Keratinocyte (primary cell): ENCODE data around the gene CLSTN2. TPM values are rescaled to one million over a fixed set of nuclear protein-coding genes. Genes with fewer than 3 reads are reported as not detected.

Experiments
- DNase-seq: peaks from one replicate; pipeline ENCODE4 v3.0.0-alpha.2; 2011; ENCODE audit warnings: low read depth, missing footprints, low spot score
- FAIRE-seq: peaks from 2 replicates; lab custom pipeline; 2011; peaks lifted over from hg19 to GRCh38; lab: Jason Lieb, UNC
- H2AFZ ChIP-seq: 2 replicates; pipeline ENCODE4 v1.6.0; 2012; ENCODE audit warnings: low read length, control low read depth, inconsistent platforms; ENCODE audit not compliant: control insufficient read depth
- H3K27ac ChIP-seq: 2 replicates; pipeline ENCODE4 v1.5.1; 2011; ENCODE audit warnings: low read length; ENCODE audit not compliant: control insufficient read depth, insufficient read depth
- H3K27me3 ChIP-seq: 3 replicates; pipeline ENCODE4 v1.6.0; 2011; ENCODE audit warnings: low read length; ENCODE audit not compliant: control insufficient read depth, insufficient read depth; ENCODE audit errors: extremely low read depth
- H3K36me3 ChIP-seq, 2 experiments: 2 replicates in 1 of 2; 3 replicates in 1 of 2; pipeline ENCODE4 v1.5.1; 2011; ENCODE audit warnings: low read length in 2 of 2, mild to moderate bottlenecking in 1 of 2; ENCODE audit not compliant: control insufficient read depth in 2 of 2, insufficient read depth in 2 of 2; ENCODE audit errors: extremely low read depth in 1 of 2
- H3K4me1 ChIP-seq: 3 replicates; pipeline ENCODE4 v1.5.1; 2011; ENCODE audit warnings: low read length; ENCODE audit not compliant: control insufficient read depth, insufficient read depth; ENCODE audit errors: extremely low read depth
- H3K4me2 ChIP-seq: 3 replicates; pipeline ENCODE4 v1.6.0; 2011; ENCODE audit warnings: low read depth, low read length; ENCODE audit not compliant: control insufficient read depth, insufficient read depth; ENCODE audit errors: extremely low read depth
- H3K4me3 ChIP-seq, 3 experiments: fragments of 200-600 bp in 1 of 3; sonication (generic) in 1 of 3; 2 replicates in 2 of 3; 3 replicates in 1 of 3; pipeline ENCODE4 v1.5.1; 2011 to 2016; ENCODE audit warnings: low read length in 3 of 3, mild to moderate bottlenecking in 3 of 3, control low read depth in 2 of 3, inconsistent platforms in 1 of 3, low read depth in 1 of 3, mixed read lengths in 1 of 3, mixed run types in 1 of 3, moderate library complexity in 1 of 3; ENCODE audit not compliant: control insufficient read depth in 2 of 3, insufficient read depth in 2 of 3; ENCODE audit errors: extremely low read depth in 1 of 3
- H3K79me2 ChIP-seq: 2 replicates; pipeline ENCODE4 v1.6.0; 2012; ENCODE audit warnings: low read length; ENCODE audit not compliant: control insufficient read depth, insufficient read depth
- H3K9ac ChIP-seq: 3 replicates; pipeline ENCODE4 v1.6.0; 2011; ENCODE audit warnings: low read length; ENCODE audit not compliant: control insufficient read depth, insufficient read depth; ENCODE audit errors: extremely low read depth
- H3K9me1 ChIP-seq: 3 replicates; pipeline ENCODE4 v1.6.0; 2011; ENCODE audit warnings: low read length; ENCODE audit not compliant: control insufficient read depth, insufficient read depth; ENCODE audit errors: extremely low read depth
- H3K9me3 ChIP-seq: 2 replicates; pipeline ENCODE4 v1.5.1; 2012; ENCODE audit warnings: low read depth, low read length; ENCODE audit not compliant: control insufficient read depth
- H4K20me1 ChIP-seq: 3 replicates; pipeline ENCODE4 v1.6.0; 2011; ENCODE audit warnings: low read length; ENCODE audit not compliant: control insufficient read depth, insufficient read depth; ENCODE audit errors: extremely low read depth
- EZH2 ChIP-seq: IDR thresholded peaks from one replicate; pipeline ENCODE4 v1.6.1; 2012; ENCODE audit warnings: inconsistent platforms, mild to moderate bottlenecking, low read length, moderate library complexity
- dilution Hi-C: fragments of 300-500 bp; cut with MboI; formaldehyde crosslinking; loops from one replicate; pipeline ENCODE4 v1.7.0; 2020; ENCODE audit warnings: low sequenced_read_pairs; ENCODE audit not compliant: extremely low pct_ligation_motif_present
- polyA plus RNA-seq, 5 experiments: library from polyadenylated mRNA; depleted of rRNA in 3 of 5; stranded (reverse) in 3 of 5; stranded (forward) in 1 of 5; unstranded in 1 of 5; fragments of >200 nt; gene quantifications; 1 replicate in 1 of 5; 2 replicates in 3 of 5; 3 replicates in 1 of 5; pipeline versions ENCODE4 v1.2.1 to v1.2.3, GENCODE V29; 2011 to 2012; ENCODE audit warnings: missing spikeins in 2 of 5, low read depth in 1 of 5, low replicate concordance in 1 of 5
- TF ChIP-seq, protein P1 (sequence below), 3 experiments: IDR thresholded peaks in 1 of 3; conservative IDR thresholded peaks in 1 of 3; optimal IDR thresholded peaks in 1 of 3; 2 replicates in 2 of 3; 3 replicates in 1 of 3; pipeline versions ENCODE3 to v1.5.1; 2011; ENCODE audit warnings: low read length in 3 of 3, mild to moderate bottlenecking in 3 of 3, moderate library complexity in 2 of 3, control low read depth in 1 of 3, inconsistent platforms in 1 of 3; ENCODE audit not compliant: insufficient read depth in 2 of 3; ENCODE audit errors: extremely low read depth in 1 of 3

CLSTN2 gene
- polyA plus RNA-seq, 1 donor (not counting 4 experiments of a cell fraction or from before 2014, with no cell fraction given): 0.09 TPM

DNA sequence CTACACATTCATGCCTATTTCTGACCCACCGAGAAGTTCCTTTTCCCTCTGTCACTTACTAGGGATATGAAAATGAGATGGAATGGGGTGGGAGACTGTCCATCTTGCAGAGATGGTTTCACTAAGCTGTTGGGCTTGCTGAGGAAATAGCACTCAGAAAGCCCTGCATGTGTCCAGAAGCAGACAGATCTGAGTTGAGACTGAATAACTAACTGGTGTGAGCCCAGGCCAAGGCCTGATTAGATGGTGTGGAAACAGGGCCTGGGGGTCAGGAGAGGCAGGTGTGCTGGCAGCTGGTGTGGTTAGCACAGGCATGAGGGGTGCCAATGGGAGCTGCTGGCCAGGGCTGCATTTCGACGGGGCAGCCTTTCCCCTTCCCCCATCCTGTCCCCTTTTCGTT is 72.1 kb downstream of the CLSTN2 start:
- no peaks in the 10 kb centered on the region for H3K9me1 ChIP-seq
- no peaks in the 10 kb centered on the region for H3K9me3 ChIP-seq
- H3K27ac ChIP-seq: no peak overlapping the region
- H3K9ac ChIP-seq: no peak overlapping the region
- dilution Hi-C loops: no loop called here
- no peak overlapping the region for H3K4me2 ChIP-seq
- H2AFZ ChIP-seq: no peak overlapping the region
- H3K4me3 ChIP-seq: no peak overlapping the region
- peaks cover 4% of the 10 kb centered on the region for H3K27me3 ChIP-seq
- TF ChIP-seq EZH2: no peak
- TF ChIP-seq, protein P1, sequence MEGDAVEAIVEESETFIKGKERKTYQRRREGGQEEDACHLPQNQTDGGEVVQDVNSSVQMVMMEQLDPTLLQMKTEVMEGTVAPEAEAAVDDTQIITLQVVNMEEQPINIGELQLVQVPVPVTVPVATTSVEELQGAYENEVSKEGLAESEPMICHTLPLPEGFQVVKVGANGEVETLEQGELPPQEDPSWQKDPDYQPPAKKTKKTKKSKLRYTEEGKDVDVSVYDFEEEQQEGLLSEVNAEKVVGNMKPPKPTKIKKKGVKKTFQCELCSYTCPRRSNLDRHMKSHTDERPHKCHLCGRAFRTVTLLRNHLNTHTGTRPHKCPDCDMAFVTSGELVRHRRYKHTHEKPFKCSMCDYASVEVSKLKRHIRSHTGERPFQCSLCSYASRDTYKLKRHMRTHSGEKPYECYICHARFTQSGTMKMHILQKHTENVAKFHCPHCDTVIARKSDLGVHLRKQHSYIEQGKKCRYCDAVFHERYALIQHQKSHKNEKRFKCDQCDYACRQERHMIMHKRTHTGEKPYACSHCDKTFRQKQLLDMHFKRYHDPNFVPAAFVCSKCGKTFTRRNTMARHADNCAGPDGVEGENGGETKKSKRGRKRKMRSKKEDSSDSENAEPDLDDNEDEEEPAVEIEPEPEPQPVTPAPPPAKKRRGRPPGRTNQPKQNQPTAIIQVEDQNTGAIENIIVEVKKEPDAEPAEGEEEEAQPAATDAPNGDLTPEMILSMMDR (optimal IDR thresholded peaks at IDR 0.05 in 1 of 3, IDR thresholded peaks at IDR 0.05 in 1 of 3, conservative IDR thresholded peaks at IDR 0.05 in 1 of 3; ENCODE audit: extremely low read depth in 1 of 3, insufficient read depth in 2 of 3, low read length in 3 of 3): no peak
- no peak for DNase-seq
- no peak for FAIRE-seq
- H4K20me1 ChIP-seq: no peaks in the 10 kb centered on the region
- H3K79me2 ChIP-seq: no peaks in the 10 kb centered on the region
- H3K4me1 ChIP-seq: no peaks in the 10 kb centered on the region
- no peaks in the 10 kb centered on the region for H3K36me3 ChIP-seq

DNA sequence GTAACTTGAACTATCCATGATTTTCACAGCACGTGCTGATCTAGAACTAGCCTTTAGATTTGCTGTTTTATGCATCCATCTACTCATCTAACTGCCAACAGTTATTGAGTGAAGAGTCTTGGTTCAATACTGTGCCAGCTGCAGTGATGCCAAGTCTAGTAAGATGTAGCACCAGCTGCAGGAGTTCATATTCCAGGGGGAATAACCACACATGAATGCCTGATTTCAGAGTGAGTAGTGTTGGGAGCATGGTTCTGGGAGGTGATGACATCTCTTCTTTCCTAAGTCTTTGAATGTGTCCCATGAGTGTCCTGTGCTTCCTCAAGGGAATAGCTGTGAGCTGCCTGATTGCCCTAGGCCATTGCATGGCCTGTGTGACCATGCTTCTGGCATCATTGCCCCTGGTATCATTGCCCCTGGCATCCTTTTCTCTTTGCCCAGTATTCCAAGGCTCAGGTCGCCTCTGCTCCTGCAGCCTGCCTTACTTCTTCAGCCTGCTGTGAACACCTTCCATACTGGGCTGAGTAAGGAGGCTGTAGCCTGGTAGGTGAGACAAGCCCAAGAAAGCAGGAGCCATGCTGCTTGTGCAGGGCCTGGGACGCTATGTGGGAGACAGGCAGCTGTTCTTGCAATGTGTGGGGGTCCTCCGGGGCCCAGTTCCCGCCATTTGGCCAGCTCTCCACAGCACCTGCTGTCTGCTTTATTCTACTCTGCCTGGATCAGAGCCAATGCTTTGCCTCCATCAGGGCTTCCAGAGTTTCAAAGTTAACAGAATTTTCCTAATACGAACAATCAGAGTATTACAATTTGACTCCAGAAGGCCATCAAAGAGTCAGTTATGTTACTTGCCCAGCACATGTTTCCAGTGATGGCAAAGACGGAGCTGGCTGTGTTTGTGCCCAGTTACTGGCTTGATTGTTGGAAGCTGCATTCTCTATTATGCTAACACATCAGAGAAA is 73.2 kb downstream of the CLSTN2 start:
- no peak overlapping the region for H3K9ac ChIP-seq
- FAIRE-seq (no peak), DNase-seq (no peak)
- H3K27me3 ChIP-seq: peaks cover 4% of the 10 kb centered on the region
- no peaks in the 10 kb centered on the region for H3K36me3 ChIP-seq
- dilution Hi-C loops: no loop called here
- H3K4me1 ChIP-seq: no peaks in the 10 kb centered on the region
- no peak overlapping the region for H2AFZ ChIP-seq
- H4K20me1 ChIP-seq: no peaks in the 10 kb centered on the region
- no peak for TF ChIP-seq EZH2
- TF ChIP-seq, protein P1 (optimal IDR thresholded peaks at IDR 0.05 in 1 of 3, IDR thresholded peaks at IDR 0.05 in 1 of 3, conservative IDR thresholded peaks at IDR 0.05 in 1 of 3; ENCODE audit: extremely low read depth in 1 of 3, insufficient read depth in 2 of 3, low read length in 3 of 3): no peak
- no peaks in the 10 kb centered on the region for H3K9me1 ChIP-seq
- H3K79me2 ChIP-seq: no peaks in the 10 kb centered on the region
- H3K9me3 ChIP-seq: no peaks in the 10 kb centered on the region
- no peak overlapping the region for H3K27ac ChIP-seq
- H3K4me3 ChIP-seq: no peak overlapping the region
- no peak overlapping the region for H3K4me2 ChIP-seq
